GM23338 (cell line): Measurements from ENCODE around the gene DOCK3. TPM values are rescaled to one million over a fixed set of nuclear protein-coding genes. Genes with fewer than 3 reads are reported as not detected.

Source experiments
- ATAC-seq: fragments of 200-7000 bp; cut with Tn5 transposase; 3 replicates; pipeline ENCODE4 v1.9.1; 2020
- DNase-seq: peaks from one replicate; pipeline ENCODE4 v3.0.0-alpha.2; 2015; ENCODE audit warnings: low spot score
- H2AFZ ChIP-seq: fragments of 200-600 bp; sonication (generic); 2 replicates; pipeline ENCODE4 v1.8.0; 2016; ENCODE audit warnings: antibody characterized with exemption, mild to moderate bottlenecking, moderate library complexity
- H3F3A ChIP-seq: fragments of 200-600 bp; sonication (generic); replicated peaks from 2 replicates; pipeline ENCODE4 v1.8.0; 2017; ENCODE audit warnings: antibody characterized with exemption, mixed run types, low read depth
- H3K27ac ChIP-seq: fragments of 200-600 bp; sonication (generic); 2 replicates; pipeline ENCODE4 v1.6.1; 2016; ENCODE audit warnings: low read depth
- H3K27me3 ChIP-seq: fragments of 200-600 bp; sonication (generic); 2 replicates; pipeline ENCODE4 v1.8.0; 2016; ENCODE audit warnings: mild to moderate bottlenecking, mixed run types, moderate library complexity; ENCODE audit not compliant: insufficient read depth
- H3K36me3 ChIP-seq: fragments of 200-600 bp; sonication (generic); 2 replicates; pipeline ENCODE4 v1.8.0; 2016; ENCODE audit warnings: mild to moderate bottlenecking; ENCODE audit not compliant: insufficient read depth
- H3K4me1 ChIP-seq: fragments of 200-600 bp; sonication (generic); 2 replicates; pipeline ENCODE4 v1.8.0; 2016; ENCODE audit warnings: mild to moderate bottlenecking, moderate library complexity; ENCODE audit not compliant: insufficient read depth
- H3K4me2 ChIP-seq: fragments of 200-600 bp; sonication (generic); 2 replicates; pipeline ENCODE4 v1.7.1; 2017; ENCODE audit warnings: mixed run types
- H3K4me3 ChIP-seq: fragments of 200-600 bp; sonication (generic); 2 replicates; pipeline ENCODE4 v1.6.1; 2016; ENCODE audit warnings: mixed run types
- H3K79me2 ChIP-seq: fragments of 200-600 bp; sonication (generic); replicated peaks from 2 replicates; pipeline ENCODE4 v1.8.0; 2017; ENCODE audit warnings: mild to moderate bottlenecking; ENCODE audit not compliant: insufficient read depth
- H3K9me2 ChIP-seq: fragments of 200-600 bp; sonication (generic); 2 replicates; pipeline ENCODE4 v1.8.0; 2017; ENCODE audit not compliant: insufficient read depth
- H4K20me1 ChIP-seq: fragments of 200-600 bp; sonication (generic); replicated peaks from 2 replicates; pipeline ENCODE4 v1.8.0; 2017; ENCODE audit warnings: mild to moderate bottlenecking; ENCODE audit not compliant: insufficient read depth
- H3K27ac Mint-ChIP-seq: 2 replicates; pipeline ENCODE4 v1.8.0; 2020; ENCODE audit warnings: inconsistent platforms, mild to moderate bottlenecking, moderate library complexity, mixed read lengths
- H3K27me3 Mint-ChIP-seq: 3 replicates; pipeline ENCODE4 v1.8.0; 2022; ENCODE audit warnings: low read depth, mild to moderate bottlenecking, moderate library complexity, mixed read lengths, inconsistent platforms; ENCODE audit not compliant: insufficient read depth, poor library complexity
- H3K36me3 Mint-ChIP-seq: 3 replicates; pipeline ENCODE4 v1.8.0; 2021; ENCODE audit warnings: low read depth, mild to moderate bottlenecking, inconsistent platforms, moderate library complexity, mixed read lengths
- H3K4me1 Mint-ChIP-seq: 3 replicates; pipeline ENCODE4 v1.8.0; 2020; ENCODE audit warnings: mild to moderate bottlenecking, inconsistent platforms, mixed read lengths
- H3K4me3 Mint-ChIP-seq: 3 replicates; pipeline ENCODE4 v1.8.0; 2021; ENCODE audit warnings: moderate library complexity, mild to moderate bottlenecking, inconsistent platforms, mixed read lengths
- H3K9me3 Mint-ChIP-seq: 3 replicates; pipeline ENCODE4 v1.8.0; 2020; ENCODE audit warnings: moderate library complexity, mild to moderate bottlenecking, inconsistent platforms, mixed read lengths
- ETS1 ChIP-seq: IDR thresholded peaks from 2 replicates; pipeline ENCODE4 v1.6.1; 2016; ENCODE audit warnings: antibody characterized with exemption
- EZH2 ChIP-seq: fragments of 200-600 bp; sonication (generic); IDR thresholded peaks from one replicate; pipeline ENCODE4 v1.8.0; 2017; ENCODE audit warnings: antibody characterized with exemption, mild to moderate bottlenecking, low read depth; ENCODE audit not compliant: unreplicated experiment
- EZH2phosphoT487 ChIP-seq: fragments of 200-600 bp; sonication (generic); IDR thresholded peaks from one replicate; pipeline ENCODE4 v1.8.1; 2018; ENCODE audit warnings: antibody characterized with exemption; ENCODE audit not compliant: unreplicated experiment
- JUNB ChIP-seq: IDR thresholded peaks from one replicate; pipeline ENCODE4 v1.6.1; 2016; ENCODE audit warnings: antibody characterized with exemption; ENCODE audit not compliant: unreplicated experiment
- NANOG ChIP-seq: IDR thresholded peaks from 2 replicates; pipeline ENCODE4 v1.6.1; 2016; ENCODE audit warnings: antibody characterized with exemption, borderline replicate concordance
- POLR2AphosphoS5 ChIP-seq: IDR thresholded peaks from 2 replicates; pipeline ENCODE4 v1.6.1; 2016; ENCODE audit warnings: antibody characterized with exemption, low read depth
- STAT1 ChIP-seq: IDR thresholded peaks from one replicate; pipeline ENCODE4 v1.6.1; 2016; ENCODE audit warnings: antibody characterized with exemption; ENCODE audit not compliant: unreplicated experiment
- ZNF331 ChIP-seq: fragments of 250-450 bp; sonication (Bioruptor Pico); IDR thresholded peaks from 2 replicates; pipeline ENCODE4 v1.5.0; 2020; ENCODE audit warnings: low read depth, mild to moderate bottlenecking, moderate library complexity
- polyA plus RNA-seq: library from polyadenylated mRNA; unstranded; fragments of >200 nt; fragmentation: Nextera tagmentation; extraction: Ambion mirVana; gene quantifications from 2 replicates; pipeline ENCODE4 v1.2.1, GENCODE V29; 2016
- total RNA-seq: library from RNA; depleted of rRNA; stranded (reverse); fragments of >200 nt; shearing (Covaris generic); gene quantifications from 2 replicates; pipeline ENCODE4 v1.2.3, GENCODE V29; 2014
- TF ChIP-seq, protein P1 (sequence below), 2 experiments: fragments of 200-600 bp in 1 of 2; sonication (generic) in 1 of 2; conservative IDR thresholded peaks; 2 replicates each; pipeline versions ENCODE4 v1.5.1 to v1.6.1; 2016 to 2017; ENCODE audit warnings: antibody characterized with exemption in 2 of 2, low read depth in 2 of 2, mild to moderate bottlenecking in 2 of 2, moderate library complexity in 1 of 2
- TF ChIP-seq, protein P2 (sequence below): fragments of 250-450 bp; sonication (Bioruptor Pico); IDR thresholded peaks from 2 replicates; pipeline ENCODE4 v1.5.0; 2020; ENCODE audit warnings: mild to moderate bottlenecking, moderate library complexity
- TF ChIP-seq, protein P3 (sequence below): IDR thresholded peaks from one replicate; pipeline ENCODE4 v1.6.1; 2018; ENCODE audit warnings: antibody characterized with exemption; ENCODE audit not compliant: unreplicated experiment

DOCK3 gene
- total and polyA plus RNA-seq, 2 experiments from 2014 or later: 2.4 to 5.6 TPM

DNA sequence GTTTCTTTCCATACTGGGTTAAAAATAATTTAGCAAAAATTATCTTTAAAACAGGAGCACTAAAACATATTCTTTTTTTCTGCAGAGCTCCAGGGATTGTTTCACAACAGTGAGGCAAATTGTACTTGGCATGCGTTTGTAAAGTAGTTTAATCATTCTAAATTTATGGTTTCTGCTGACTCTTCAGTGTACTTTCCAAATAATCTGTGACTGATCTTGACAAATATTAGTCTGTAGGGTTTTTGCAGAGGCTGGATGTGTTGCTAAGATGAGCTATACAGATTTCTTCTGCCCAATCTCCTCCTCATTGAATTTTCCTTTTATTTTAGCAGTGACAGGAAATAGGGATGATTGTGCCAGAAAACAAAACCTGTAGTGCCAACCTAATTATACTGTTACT is 382.4 kb downstream of the DOCK3 start:
- Histone ChIP-seq H2AFZ (no peak overlapping the region), H3K36me3 (no peaks in the 10 kb centered on the region), H3K4me3 (no peak overlapping the region), H3K27me3 (no peaks in the 10 kb centered on the region), H3K9me2 (no peaks in the 10 kb centered on the region), H4K20me1 (no peaks in the 10 kb centered on the region), H3K27ac (no peak overlapping the region), H3K4me1 (no peaks in the 10 kb centered on the region), H3K79me2 (no peaks in the 10 kb centered on the region), H3F3A (no peaks in the 10 kb centered on the region), H3K4me2 (no peak overlapping the region)
- TF ChIP-seq EZH2phosphoT487 (no peak), EZH2 (no peak), JUNB (no peak), NANOG (no peak), ZNF331 (CRISPR knock-in tag) (no peak), POLR2AphosphoS5 (no peak), STAT1 (no peak), ETS1 (no peak)
- TF ChIP-seq, protein P1, sequence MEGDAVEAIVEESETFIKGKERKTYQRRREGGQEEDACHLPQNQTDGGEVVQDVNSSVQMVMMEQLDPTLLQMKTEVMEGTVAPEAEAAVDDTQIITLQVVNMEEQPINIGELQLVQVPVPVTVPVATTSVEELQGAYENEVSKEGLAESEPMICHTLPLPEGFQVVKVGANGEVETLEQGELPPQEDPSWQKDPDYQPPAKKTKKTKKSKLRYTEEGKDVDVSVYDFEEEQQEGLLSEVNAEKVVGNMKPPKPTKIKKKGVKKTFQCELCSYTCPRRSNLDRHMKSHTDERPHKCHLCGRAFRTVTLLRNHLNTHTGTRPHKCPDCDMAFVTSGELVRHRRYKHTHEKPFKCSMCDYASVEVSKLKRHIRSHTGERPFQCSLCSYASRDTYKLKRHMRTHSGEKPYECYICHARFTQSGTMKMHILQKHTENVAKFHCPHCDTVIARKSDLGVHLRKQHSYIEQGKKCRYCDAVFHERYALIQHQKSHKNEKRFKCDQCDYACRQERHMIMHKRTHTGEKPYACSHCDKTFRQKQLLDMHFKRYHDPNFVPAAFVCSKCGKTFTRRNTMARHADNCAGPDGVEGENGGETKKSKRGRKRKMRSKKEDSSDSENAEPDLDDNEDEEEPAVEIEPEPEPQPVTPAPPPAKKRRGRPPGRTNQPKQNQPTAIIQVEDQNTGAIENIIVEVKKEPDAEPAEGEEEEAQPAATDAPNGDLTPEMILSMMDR (conservative IDR thresholded peaks at IDR 0.05; ENCODE audit: low read depth in 2 of 2): no peak
- TF ChIP-seq, protein P2, sequence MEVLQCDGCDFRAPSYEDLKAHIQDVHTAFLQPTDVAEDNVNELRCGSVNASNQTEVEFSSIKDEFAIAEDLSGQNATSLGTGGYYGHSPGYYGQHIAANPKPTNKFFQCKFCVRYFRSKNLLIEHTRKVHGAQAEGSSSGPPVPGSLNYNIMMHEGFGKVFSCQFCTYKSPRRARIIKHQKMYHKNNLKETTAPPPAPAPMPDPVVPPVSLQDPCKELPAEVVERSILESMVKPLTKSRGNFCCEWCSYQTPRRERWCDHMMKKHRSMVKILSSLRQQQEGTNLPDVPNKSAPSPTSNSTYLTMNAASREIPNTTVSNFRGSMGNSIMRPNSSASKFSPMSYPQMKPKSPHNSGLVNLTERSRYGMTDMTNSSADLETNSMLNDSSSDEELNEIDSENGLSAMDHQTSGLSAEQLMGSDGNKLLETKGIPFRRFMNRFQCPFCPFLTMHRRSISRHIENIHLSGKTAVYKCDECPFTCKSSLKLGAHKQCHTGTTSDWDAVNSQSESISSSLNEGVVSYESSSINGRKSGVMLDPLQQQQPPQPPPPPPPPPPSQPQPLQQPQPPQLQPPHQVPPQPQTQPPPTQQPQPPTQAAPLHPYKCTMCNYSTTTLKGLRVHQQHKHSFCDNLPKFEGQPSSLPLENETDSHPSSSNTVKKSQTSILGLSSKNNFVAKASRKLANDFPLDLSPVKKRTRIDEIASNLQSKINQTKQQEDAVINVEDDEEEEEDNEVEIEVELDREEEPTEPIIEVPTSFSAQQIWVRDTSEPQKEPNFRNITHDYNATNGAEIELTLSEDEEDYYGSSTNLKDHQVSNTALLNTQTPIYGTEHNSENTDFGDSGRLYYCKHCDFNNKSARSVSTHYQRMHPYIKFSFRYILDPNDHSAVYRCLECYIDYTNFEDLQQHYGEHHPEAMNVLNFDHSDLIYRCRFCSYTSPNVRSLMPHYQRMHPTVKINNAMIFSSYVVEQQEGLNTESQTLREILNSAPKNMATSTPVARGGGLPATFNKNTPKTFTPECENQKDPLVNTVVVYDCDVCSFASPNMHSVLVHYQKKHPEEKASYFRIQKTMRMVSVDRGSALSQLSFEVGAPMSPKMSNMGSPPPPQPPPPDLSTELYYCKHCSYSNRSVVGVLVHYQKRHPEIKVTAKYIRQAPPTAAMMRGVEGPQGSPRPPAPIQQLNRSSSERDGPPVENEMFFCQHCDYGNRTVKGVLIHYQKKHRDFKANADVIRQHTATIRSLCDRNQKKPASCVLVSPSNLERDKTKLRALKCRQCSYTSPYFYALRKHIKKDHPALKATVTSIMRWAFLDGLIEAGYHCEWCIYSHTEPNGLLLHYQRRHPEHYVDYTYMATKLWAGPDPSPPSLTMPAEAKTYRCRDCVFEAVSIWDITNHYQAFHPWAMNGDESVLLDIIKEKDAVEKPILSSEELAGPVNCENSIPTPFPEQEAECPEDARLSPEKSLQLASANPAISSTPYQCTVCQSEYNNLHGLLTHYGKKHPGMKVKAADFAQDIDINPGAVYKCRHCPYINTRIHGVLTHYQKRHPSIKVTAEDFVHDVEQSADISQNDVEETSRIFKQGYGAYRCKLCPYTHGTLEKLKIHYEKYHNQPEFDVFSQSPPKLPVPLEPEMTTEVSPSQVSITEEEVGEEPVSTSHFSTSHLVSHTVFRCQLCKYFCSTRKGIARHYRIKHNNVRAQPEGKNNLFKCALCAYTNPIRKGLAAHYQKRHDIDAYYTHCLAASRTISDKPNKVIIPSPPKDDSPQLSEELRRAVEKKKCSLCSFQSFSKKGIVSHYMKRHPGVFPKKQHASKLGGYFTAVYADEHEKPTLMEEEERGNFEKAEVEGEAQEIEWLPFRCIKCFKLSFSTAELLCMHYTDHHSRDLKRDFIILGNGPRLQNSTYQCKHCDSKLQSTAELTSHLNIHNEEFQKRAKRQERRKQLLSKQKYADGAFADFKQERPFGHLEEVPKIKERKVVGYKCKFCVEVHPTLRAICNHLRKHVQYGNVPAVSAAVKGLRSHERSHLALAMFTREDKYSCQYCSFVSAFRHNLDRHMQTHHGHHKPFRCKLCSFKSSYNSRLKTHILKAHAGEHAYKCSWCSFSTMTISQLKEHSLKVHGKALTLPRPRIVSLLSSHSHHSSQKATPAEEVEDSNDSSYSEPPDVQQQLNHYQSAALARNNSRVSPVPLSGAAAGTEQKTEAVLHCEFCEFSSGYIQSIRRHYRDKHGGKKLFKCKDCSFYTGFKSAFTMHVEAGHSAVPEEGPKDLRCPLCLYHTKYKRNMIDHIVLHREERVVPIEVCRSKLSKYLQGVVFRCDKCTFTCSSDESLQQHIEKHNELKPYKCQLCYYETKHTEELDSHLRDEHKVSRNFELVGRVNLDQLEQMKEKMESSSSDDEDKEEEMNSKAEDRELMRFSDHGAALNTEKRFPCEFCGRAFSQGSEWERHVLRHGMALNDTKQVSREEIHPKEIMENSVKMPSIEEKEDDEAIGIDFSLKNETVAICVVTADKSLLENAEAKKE (CRISPR knock-in tag): no peak
- TF ChIP-seq, protein P3, sequence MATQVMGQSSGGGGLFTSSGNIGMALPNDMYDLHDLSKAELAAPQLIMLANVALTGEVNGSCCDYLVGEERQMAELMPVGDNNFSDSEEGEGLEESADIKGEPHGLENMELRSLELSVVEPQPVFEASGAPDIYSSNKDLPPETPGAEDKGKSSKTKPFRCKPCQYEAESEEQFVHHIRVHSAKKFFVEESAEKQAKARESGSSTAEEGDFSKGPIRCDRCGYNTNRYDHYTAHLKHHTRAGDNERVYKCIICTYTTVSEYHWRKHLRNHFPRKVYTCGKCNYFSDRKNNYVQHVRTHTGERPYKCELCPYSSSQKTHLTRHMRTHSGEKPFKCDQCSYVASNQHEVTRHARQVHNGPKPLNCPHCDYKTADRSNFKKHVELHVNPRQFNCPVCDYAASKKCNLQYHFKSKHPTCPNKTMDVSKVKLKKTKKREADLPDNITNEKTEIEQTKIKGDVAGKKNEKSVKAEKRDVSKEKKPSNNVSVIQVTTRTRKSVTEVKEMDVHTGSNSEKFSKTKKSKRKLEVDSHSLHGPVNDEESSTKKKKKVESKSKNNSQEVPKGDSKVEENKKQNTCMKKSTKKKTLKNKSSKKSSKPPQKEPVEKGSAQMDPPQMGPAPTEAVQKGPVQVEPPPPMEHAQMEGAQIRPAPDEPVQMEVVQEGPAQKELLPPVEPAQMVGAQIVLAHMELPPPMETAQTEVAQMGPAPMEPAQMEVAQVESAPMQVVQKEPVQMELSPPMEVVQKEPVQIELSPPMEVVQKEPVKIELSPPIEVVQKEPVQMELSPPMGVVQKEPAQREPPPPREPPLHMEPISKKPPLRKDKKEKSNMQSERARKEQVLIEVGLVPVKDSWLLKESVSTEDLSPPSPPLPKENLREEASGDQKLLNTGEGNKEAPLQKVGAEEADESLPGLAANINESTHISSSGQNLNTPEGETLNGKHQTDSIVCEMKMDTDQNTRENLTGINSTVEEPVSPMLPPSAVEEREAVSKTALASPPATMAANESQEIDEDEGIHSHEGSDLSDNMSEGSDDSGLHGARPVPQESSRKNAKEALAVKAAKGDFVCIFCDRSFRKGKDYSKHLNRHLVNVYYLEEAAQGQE: no peak
- no peak for DNase-seq
- Mint-ChIP-seq H3K9me3 (no peaks in the 10 kb centered on the region), H3K4me1 (no peaks in the 10 kb centered on the region), H3K27ac (no peak overlapping the region), H3K4me3 (no peak overlapping the region), H3K27me3 (peaks cover 5% of the 10 kb centered on the region), H3K36me3 (no peaks in the 10 kb centered on the region)
- ATAC-seq: no peak
